Prostate gland (tissue), 2 donors: ENCODE measurements around the gene DNAJB4.

Experiments used
- POLR2A ChIP-seq: fragments of 450-650 bp; IDR thresholded peaks from one replicate; pipeline ENCODE4 v1.6.1; 2016; ENCODE audit warnings: antibody characterized with exemption, mild to moderate bottlenecking
- TF ChIP-seq, protein P1 (sequence below), 4 experiments: fragments of 200-600 bp in 2 of 4; fragments of 450-650 bp in 2 of 4; sonication (generic) in 2 of 4; IDR thresholded peaks; 1 replicate in 3 of 4; 2 replicates in 1 of 4; pipeline ENCODE4 v1.5.1; 2016 to 2019; ENCODE audit warnings: antibody characterized with exemption in 4 of 4, mild to moderate bottlenecking in 2 of 4, moderate library complexity in 2 of 4

DNA sequence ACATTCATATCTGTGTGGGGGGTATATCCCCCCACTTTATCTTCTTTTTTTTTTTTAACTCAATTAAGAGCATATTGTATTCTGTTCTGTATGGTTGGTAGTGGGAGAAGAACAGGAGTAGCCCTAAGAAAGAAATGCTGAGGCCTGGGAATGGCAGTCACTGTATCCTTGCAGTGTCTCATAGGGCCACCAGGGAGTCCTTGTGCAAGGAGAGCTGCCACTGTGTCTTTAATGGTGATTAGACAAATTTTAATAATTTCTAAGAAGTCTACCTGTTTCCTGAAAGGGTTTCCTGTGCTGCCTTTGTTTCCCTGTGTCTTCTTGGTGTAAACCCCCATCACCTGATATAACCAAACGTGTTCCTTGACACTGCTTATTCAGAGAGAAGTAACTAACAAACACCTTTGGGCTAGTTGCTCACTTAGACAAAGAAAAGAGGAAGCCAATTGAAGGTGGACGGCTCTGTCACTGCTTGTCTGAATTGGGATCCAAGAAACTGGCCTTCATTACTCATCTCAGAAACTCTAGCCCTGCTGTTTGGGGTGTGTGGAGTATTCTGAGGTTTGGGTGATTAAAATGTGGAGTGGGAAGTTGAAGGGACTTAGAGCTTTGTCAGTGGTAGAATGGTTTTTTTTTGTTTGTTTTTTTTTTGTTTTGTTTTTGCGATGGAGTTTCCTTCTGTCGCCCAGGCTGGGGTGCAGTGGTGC, 56.3 kb downstream of the DNAJB4 start:
- TF ChIP-seq, protein P1, sequence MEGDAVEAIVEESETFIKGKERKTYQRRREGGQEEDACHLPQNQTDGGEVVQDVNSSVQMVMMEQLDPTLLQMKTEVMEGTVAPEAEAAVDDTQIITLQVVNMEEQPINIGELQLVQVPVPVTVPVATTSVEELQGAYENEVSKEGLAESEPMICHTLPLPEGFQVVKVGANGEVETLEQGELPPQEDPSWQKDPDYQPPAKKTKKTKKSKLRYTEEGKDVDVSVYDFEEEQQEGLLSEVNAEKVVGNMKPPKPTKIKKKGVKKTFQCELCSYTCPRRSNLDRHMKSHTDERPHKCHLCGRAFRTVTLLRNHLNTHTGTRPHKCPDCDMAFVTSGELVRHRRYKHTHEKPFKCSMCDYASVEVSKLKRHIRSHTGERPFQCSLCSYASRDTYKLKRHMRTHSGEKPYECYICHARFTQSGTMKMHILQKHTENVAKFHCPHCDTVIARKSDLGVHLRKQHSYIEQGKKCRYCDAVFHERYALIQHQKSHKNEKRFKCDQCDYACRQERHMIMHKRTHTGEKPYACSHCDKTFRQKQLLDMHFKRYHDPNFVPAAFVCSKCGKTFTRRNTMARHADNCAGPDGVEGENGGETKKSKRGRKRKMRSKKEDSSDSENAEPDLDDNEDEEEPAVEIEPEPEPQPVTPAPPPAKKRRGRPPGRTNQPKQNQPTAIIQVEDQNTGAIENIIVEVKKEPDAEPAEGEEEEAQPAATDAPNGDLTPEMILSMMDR (IDR thresholded peaks at IDR 0.05): no peak
- TF ChIP-seq POLR2A: no peak
